Prostate gland (tissue), 2 donors: Measurements from ENCODE around the gene GPBP1. TPM values are rescaled to one million over a fixed set of nuclear protein-coding genes. Genes with fewer than 3 reads are reported as not detected.

ENCODE experiments used
- DNase-seq: peaks from one replicate; pipeline ENCODE4 v3.0.0-alpha.2; 2019; ENCODE audit warnings: low spot score
- H3K27ac ChIP-seq, 2 donors: fragments of 200-600 bp; sonication (generic); 2 replicates each; pipeline ENCODE4 v1.5.1; 2017 to 2019
- H3K27me3 ChIP-seq: fragments of 200-600 bp; sonication (generic); replicated peaks from 2 replicates; pipeline ENCODE4 v1.5.1; 2019; ENCODE audit not compliant: insufficient read depth
- H3K36me3 ChIP-seq, 2 donors: fragments of 200-600 bp; sonication (generic); 1 replicate in 1 of 2; 2 replicates in 1 of 2; pipeline versions ENCODE4 v1.5.1 to v1.8.1; 2017 to 2019
- H3K4me1 ChIP-seq: fragments of 200-600 bp; sonication (generic); replicated peaks from 2 replicates; pipeline ENCODE4 v1.5.1; 2019
- H3K4me3 ChIP-seq, 2 donors: fragments of 200-600 bp; sonication (generic); 2 replicates each; pipeline ENCODE4 v1.5.1; 2017 to 2019
- H3K9me3 ChIP-seq: fragments of 200-600 bp; sonication (generic); 2 replicates; pipeline ENCODE4 v1.5.1; 2017
- CTCF ChIP-seq, 4 experiments: fragments of 200-600 bp in 2 of 4; fragments of 450-650 bp in 2 of 4; sonication (generic) in 2 of 4; IDR thresholded peaks; 1 replicate in 3 of 4; 2 replicates in 1 of 4; pipeline ENCODE4 v1.5.1; 2016 to 2019; ENCODE audit warnings: antibody characterized with exemption in 4 of 4, mild to moderate bottlenecking in 2 of 4, moderate library complexity in 2 of 4
- POLR2A ChIP-seq: fragments of 450-650 bp; IDR thresholded peaks from one replicate; pipeline ENCODE4 v1.6.1; 2016; ENCODE audit warnings: antibody characterized with exemption, mild to moderate bottlenecking
- POLR2AphosphoS5 ChIP-seq: sonication (generic); formaldehyde crosslinking; IDR thresholded peaks from one replicate; pipeline ENCODE4 v1.6.1; 2017; ENCODE audit warnings: antibody characterized with exemption
- WGBS: methylation state at CpG from one replicate; pipeline ENCODE4 v1.1.5; 2018; 5-methylcytosine and 5-hydroxymethylcytosine counted together
- intact Hi-C: fragments of 100-400 bp; cut with DNase I; formaldehyde crosslinking; loops from one replicate; pipeline ENCODE4 v1.14.2; 2022
- total RNA-seq, 2 donors: library from RNA; depleted of rRNA; stranded (reverse); fragments of >200 nt; gene quantifications; one replicate each; pipeline ENCODE4 v1.1.0, GENCODE V29; 2016

The GPBP1 gene
- total RNA-seq, 2 donors from 2014 or later: 63.4 to 84.6 TPM

GRCh38 chr5:57171816-57172465 is 1.9 kb upstream of the GPBP1 start:
- Histone ChIP-seq H3K27ac (peak overlapping the region; percentile 100), H3K27me3 (no peaks in the 10 kb centered on the region), H3K9me3 (no peaks in the 10 kb centered on the region), H3K4me1 (no peaks in the 10 kb centered on the region), H3K4me3 (peak overlapping the region; percentile 92 to 99), H3K36me3 (no peaks in the 10 kb centered on the region)
- WGBS: 60% methylated on average over 16 of the region's 16 CpGs
- TF ChIP-seq POLR2A (no peak), CTCF (IDR thresholded peaks at IDR 0.05) (no peak), POLR2AphosphoS5 (no peak)
- intact Hi-C loops: loop anchor here (5.0 to 10.0 kb wide), 2 partner anchors 220 to 1177 kb away; partner anchors contain the start of genes IL6ST and MIER3
- no peak for DNase-seq

GRCh38 chr5:57172466-57173318 is 1.2 kb upstream of the GPBP1 start:
- H3K4me1 ChIP-seq: no peaks in the 10 kb centered on the region
- no peaks in the 10 kb centered on the region for H3K27me3 ChIP-seq
- no peaks in the 10 kb centered on the region for H3K36me3 ChIP-seq
- intact Hi-C loops: loop anchor here (5.0 to 10.0 kb wide), 2 partner anchors 220 to 1178 kb away; partner anchors contain the start of genes IL6ST and MIER3
- under 1% methylated on average over 31 of the region's 31 CpGs for WGBS
- peak overlapping the region; percentile 100 for H3K27ac ChIP-seq
- DNase-seq: no peak
- H3K9me3 ChIP-seq: no peaks in the 10 kb centered on the region
- TF ChIP-seq POLR2AphosphoS5 (peak; percentile 17), POLR2A (peak; percentile 14), CTCF (IDR thresholded peaks at IDR 0.05) (no peak)
- H3K4me3 ChIP-seq: peak overlapping the region; percentile 92 to 99

GRCh38 chr5:57174128-57174889 is 450 bp downstream of the GPBP1 start:
- DNase-seq: no peak
- Histone ChIP-seq H3K9me3 (no peaks in the 10 kb centered on the region), H3K4me3 (peak overlapping the region; percentile 92 to 99), H3K27me3 (no peaks in the 10 kb centered on the region), H3K4me1 (peaks cover under 1% of the 10 kb centered on the region), H3K36me3 (no peaks in the 10 kb centered on the region), H3K27ac (peak overlapping the region; percentile 100)
- intact Hi-C loops: loop anchor here (2.0 to 10.0 kb wide), 3 partner anchors 222 to 1180 kb away; partner anchors contain the start of genes IL6ST, MIER3 and SETD9
- WGBS: under 1% methylated on average over 47 of the region's 47 CpGs
- no peak for TF ChIP-seq CTCF (IDR thresholded peaks at IDR 0.05)
- no peak for TF ChIP-seq POLR2AphosphoS5
- TF ChIP-seq POLR2A: no peak

GRCh38 chr5:57174890-57175510 is 1.1 kb downstream of the GPBP1 start:
- H3K4me3 ChIP-seq: peak overlapping the region; percentile 92 to 99
- TF ChIP-seq POLR2AphosphoS5 (no peak), POLR2A (peak; percentile 23), CTCF (IDR thresholded peaks at IDR 0.05) (no peak)
- peaks cover 4% of the 10 kb centered on the region for H3K4me1 ChIP-seq
- H3K9me3 ChIP-seq: no peaks in the 10 kb centered on the region
- under 1% methylated on average over 11 of the region's 11 CpGs for WGBS
- no peaks in the 10 kb centered on the region for H3K27me3 ChIP-seq
- intact Hi-C loops: loop anchor here (2.0 to 10.0 kb wide), 3 partner anchors 223 to 1180 kb away; partner anchors contain the start of genes IL6ST, MIER3 and SETD9
- no peaks in the 10 kb centered on the region for H3K36me3 ChIP-seq
- peak overlapping the region; percentile 100 for H3K27ac ChIP-seq
- DNase-seq: peak; percentile 15
